Skeletal muscle satellite cell (primary cell): ENCODE measurements around the gene CD93.

Experiments
- H3K27me3 ChIP-seq: 2 replicates; pipeline ENCODE4 v1.7.0; 2013; ENCODE audit warnings: low read length; ENCODE audit not compliant: control insufficient read depth, insufficient read depth
- H3K36me3 ChIP-seq: 2 replicates; pipeline ENCODE4 v1.7.0; 2013; ENCODE audit warnings: mild to moderate bottlenecking, control low read depth, low read length; ENCODE audit not compliant: insufficient read depth
- H3K4me1 ChIP-seq: 2 replicates; pipeline ENCODE4 v1.7.0; 2013; ENCODE audit warnings: low read length; ENCODE audit not compliant: control insufficient read depth, insufficient read depth
- H3K4me2 ChIP-seq: 2 replicates; pipeline ENCODE4 v1.7.0; 2013; ENCODE audit warnings: mild to moderate bottlenecking, low read length
- H3K4me3 ChIP-seq: 2 replicates; pipeline ENCODE4 v1.7.0; 2013; ENCODE audit warnings: low read length
- H3K9ac ChIP-seq: 2 replicates; pipeline ENCODE4 v1.7.0; 2013; ENCODE audit warnings: mild to moderate bottlenecking, low read depth, low read length, moderate library complexity
- H3K9me3 ChIP-seq: replicated peaks from 2 replicates; pipeline ENCODE4 v1.7.0; 2013; ENCODE audit warnings: mild to moderate bottlenecking, control low read depth, low read length

CD93 gene

GRCh38 chr20:23118766-23119165 lies 32.6 kb upstream of the CD93 start:
- Histone ChIP-seq H3K4me1 (peaks cover 8% of the 10 kb centered on the region), H3K9ac (no peak overlapping the region), H3K36me3 (no peaks in the 10 kb centered on the region), H3K4me2 (no peak overlapping the region), H3K27me3 (peaks cover 3% of the 10 kb centered on the region), H3K9me3 (no peaks in the 10 kb centered on the region), H3K4me3 (no peak overlapping the region)

- peaks cover 8% of the 10 kb centered on the region for H3K4me1 ChIP-seq
- no peak overlapping the region for H3K4me2 ChIP-seq
- H3K27me3 ChIP-seq = peaks cover 3% of the 10 kb centered on the region
- no peak overlapping the region for H3K9ac ChIP-seq
- no peak overlapping the region for H3K4me3 ChIP-seq
- no peaks in the 10 kb centered on the region for H3K9me3 ChIP-seq
- H3K36me3 ChIP-seq = no peaks in the 10 kb centered on the region
Observed at GRCh38 chr20:23118144-23118543, 32.0 kb upstream of the CD93 start.

- H3K4me2 ChIP-seq = no peak overlapping the region
- H3K9ac ChIP-seq = no peak overlapping the region
- peaks cover 8% of the 10 kb centered on the region for H3K4me1 ChIP-seq
- H3K9me3 ChIP-seq = no peaks in the 10 kb centered on the region
- H3K4me3 ChIP-seq = no peak overlapping the region
- H3K36me3 ChIP-seq = no peaks in the 10 kb centered on the region
- peaks cover 3% of the 10 kb centered on the region for H3K27me3 ChIP-seq
Observed at GRCh38 chr20:23117738-23118137, 31.6 kb upstream of the CD93 start.

- H3K4me1 ChIP-seq = peaks cover 8% of the 10 kb centered on the region
- no peak overlapping the region for H3K4me2 ChIP-seq
- no peaks in the 10 kb centered on the region for H3K36me3 ChIP-seq
- H3K9ac ChIP-seq = no peak overlapping the region
- peaks cover 3% of the 10 kb centered on the region for H3K27me3 ChIP-seq
- H3K4me3 ChIP-seq = no peak overlapping the region
- no peaks in the 10 kb centered on the region for H3K9me3 ChIP-seq
Observed at GRCh38 chr20:23116311-23117089, 30.4 kb upstream of the CD93 start.

DNA sequence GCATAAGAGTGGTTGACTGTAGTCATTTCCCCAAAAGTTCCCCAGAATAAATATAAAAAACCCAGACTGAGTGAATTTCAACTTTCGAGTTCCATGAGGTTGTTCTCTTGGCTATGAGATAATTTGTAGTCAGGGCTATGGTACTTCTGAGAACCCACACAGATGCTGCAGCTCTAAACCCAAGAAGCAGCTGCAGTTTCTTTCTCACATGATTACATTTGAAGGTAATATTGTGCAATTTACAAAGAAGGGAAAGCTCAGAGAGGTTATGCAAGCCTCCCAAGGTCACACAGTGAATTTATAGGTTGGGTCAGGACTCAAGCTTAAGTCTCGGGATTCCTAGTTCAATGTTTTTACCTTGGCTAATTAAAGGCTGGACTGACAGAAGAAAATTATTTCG lies 29.7 kb upstream of the CD93 start:
- no peaks in the 10 kb centered on the region for H3K9me3 ChIP-seq
- H3K9ac ChIP-seq = no peak overlapping the region
- peaks cover 8% of the 10 kb centered on the region for H3K4me1 ChIP-seq
- no peak overlapping the region for H3K4me2 ChIP-seq
- H3K4me3 ChIP-seq = no peak overlapping the region
- H3K36me3 ChIP-seq = no peaks in the 10 kb centered on the region
- H3K27me3 ChIP-seq = peaks cover 3% of the 10 kb centered on the region

DNA sequence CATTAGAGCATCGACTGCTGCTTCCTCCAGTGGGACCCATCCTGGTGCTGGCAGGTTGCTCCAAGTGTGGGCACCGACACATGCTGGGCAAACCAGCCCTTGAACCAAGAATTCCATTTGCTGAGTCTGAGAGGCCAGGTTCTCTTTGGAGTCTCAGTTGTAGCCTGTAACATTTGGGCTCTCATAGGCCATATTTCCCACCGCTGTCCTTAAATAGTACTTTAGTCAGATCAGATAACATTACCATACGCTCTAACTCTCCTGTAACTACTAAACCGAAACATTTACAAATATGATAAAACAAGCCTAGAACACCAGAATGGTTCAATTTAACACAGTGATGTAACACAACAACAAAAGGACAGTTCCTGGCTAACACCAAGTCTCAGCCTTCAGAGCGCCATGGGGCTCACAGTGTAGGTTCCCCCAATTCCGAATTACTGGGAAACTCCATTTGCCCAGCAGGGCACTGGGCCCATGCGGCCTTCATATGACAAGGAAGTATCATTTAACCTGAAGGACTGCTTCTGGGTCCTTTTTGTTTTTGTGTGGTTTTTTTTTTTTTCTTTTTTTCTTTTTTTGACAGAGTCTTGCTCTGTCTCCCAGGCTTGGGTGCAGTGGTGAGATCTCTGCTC lies 28.4 kb upstream of the CD93 start:
- H3K9me3 ChIP-seq = no peaks in the 10 kb centered on the region
- peaks cover 8% of the 10 kb centered on the region for H3K4me1 ChIP-seq
- H3K27me3 ChIP-seq = no peaks in the 10 kb centered on the region
- H3K4me3 ChIP-seq = no peak overlapping the region
- H3K9ac ChIP-seq = no peak overlapping the region
- no peaks in the 10 kb centered on the region for H3K36me3 ChIP-seq
- H3K4me2 ChIP-seq = no peak overlapping the region

DNA sequence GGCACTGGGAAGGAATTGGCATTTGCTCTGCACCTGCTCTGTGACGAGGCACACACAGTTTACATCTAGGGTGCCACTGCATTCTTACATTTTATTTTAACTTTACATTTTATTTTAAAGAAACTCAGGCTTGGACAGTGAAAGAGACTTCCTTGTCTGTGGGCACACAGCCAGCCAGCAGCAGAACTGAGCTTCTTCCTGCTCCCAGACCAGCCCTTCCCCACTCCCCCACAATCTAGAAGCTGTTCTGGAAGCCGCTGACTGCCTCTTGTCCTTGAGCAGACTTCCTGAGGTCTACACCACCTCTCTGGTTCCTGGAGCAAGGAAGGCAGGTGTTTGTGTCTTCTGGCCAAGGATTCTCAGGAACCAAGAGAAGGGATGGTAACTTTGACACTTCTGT lies 27.9 kb upstream of the CD93 start:
- no peaks in the 10 kb centered on the region for H3K27me3 ChIP-seq
- H3K4me1 ChIP-seq = peaks cover 8% of the 10 kb centered on the region
- no peak overlapping the region for H3K9ac ChIP-seq
- H3K4me3 ChIP-seq = no peak overlapping the region
- no peak overlapping the region for H3K4me2 ChIP-seq
- H3K36me3 ChIP-seq = no peaks in the 10 kb centered on the region
- no peaks in the 10 kb centered on the region for H3K9me3 ChIP-seq

DNA sequence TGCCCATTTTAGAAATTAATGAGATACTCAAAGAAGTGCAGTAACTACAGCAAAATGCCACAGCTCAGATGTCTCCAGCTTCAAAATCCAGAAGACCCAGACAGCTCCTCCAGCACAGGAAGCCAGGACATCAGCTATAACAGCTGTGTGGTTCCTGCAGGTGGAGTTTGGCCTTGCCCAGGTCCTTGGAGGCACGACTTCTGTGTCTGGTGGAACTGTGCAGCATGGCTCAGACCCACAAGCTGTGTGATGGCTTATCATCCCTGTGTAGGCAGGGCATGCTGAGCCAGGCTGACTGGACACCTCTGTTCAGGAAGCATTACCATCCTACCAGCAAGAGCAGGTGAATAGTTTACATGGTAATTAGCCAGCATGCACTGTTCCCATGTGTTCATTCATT lies 26.5 kb upstream of the CD93 start:
- Histone ChIP-seq H3K9me3 (no peaks in the 10 kb centered on the region), H3K36me3 (no peaks in the 10 kb centered on the region), H3K27me3 (no peaks in the 10 kb centered on the region), H3K4me3 (no peak overlapping the region), H3K4me2 (no peak overlapping the region), H3K4me1 (peaks cover 8% of the 10 kb centered on the region), H3K9ac (no peak overlapping the region)

DNA sequence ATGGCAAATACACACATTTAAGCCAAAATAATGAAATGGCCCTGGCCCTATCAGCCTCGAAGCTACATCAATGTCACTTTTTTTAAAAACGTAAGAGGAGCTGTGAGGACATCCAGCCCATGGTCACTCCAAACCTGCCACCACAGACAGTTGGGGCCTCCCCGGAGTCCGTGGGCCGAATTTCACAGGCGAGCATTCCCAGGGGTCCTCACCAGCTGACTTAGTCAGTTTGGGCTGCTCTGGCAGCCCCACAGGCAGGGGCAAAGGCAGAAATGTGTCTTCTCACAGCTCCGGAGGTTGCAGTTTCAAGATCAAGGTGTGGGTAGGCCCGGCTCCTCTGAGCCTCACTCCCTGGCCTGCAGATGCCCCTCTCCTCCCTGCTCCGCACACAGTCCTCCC lies 25.8 kb upstream of the CD93 start:
- Histone ChIP-seq H3K4me1 (peaks cover 10% of the 10 kb centered on the region), H3K36me3 (no peaks in the 10 kb centered on the region), H3K4me3 (no peak overlapping the region), H3K27me3 (no peaks in the 10 kb centered on the region), H3K9me3 (no peaks in the 10 kb centered on the region), H3K4me2 (no peak overlapping the region), H3K9ac (no peak overlapping the region)

GRCh38 chr20:23111307-23111943 lies 25.3 kb upstream of the CD93 start:
- Histone ChIP-seq H3K4me1 (peaks cover 10% of the 10 kb centered on the region), H3K9me3 (no peaks in the 10 kb centered on the region), H3K27me3 (no peaks in the 10 kb centered on the region), H3K4me3 (no peak overlapping the region), H3K36me3 (no peaks in the 10 kb centered on the region), H3K4me2 (no peak overlapping the region), H3K9ac (no peak overlapping the region)

DNA sequence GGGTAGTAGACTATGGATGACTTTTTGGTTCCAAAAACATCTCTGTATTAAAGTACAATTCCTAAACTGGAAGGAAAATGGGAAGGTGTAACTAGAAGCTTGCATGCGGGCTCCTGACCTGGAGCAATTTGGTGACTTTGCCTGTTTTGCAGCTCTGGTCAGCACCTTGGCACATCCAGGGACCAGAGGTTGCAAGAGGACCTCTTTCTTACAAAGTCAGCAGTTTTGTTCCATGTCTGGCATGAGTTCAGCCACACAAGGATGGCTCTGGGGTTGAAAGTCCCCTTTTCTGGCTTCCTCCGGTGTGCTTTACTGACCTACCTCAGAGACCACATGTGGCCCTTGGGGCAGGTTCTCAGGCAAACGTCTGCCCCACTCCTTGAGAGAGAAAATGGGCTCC lies 22.7 kb upstream of the CD93 start:
- Histone ChIP-seq H3K4me2 (no peak overlapping the region), H3K9ac (no peak overlapping the region), H3K4me1 (peaks cover 17% of the 10 kb centered on the region), H3K27me3 (no peaks in the 10 kb centered on the region), H3K9me3 (no peaks in the 10 kb centered on the region), H3K36me3 (no peaks in the 10 kb centered on the region), H3K4me3 (no peak overlapping the region)
